Measurements from ENCODE around the gene NGF. TPM values are rescaled to one million over a fixed set of nuclear protein-coding genes. Genes with fewer than 3 reads are reported as not detected.
"Not testable (repeated sequence)": the region's sequence is repeated elsewhere in the genome, so short reads cannot be mapped to it uniquely, and the experiment has no call there.

Gene NGF
- total RNA-seq, 5 donors from 2014 or later (not counting 1 experiment from before 2014, with no cell fraction given), result not detected

DNA sequence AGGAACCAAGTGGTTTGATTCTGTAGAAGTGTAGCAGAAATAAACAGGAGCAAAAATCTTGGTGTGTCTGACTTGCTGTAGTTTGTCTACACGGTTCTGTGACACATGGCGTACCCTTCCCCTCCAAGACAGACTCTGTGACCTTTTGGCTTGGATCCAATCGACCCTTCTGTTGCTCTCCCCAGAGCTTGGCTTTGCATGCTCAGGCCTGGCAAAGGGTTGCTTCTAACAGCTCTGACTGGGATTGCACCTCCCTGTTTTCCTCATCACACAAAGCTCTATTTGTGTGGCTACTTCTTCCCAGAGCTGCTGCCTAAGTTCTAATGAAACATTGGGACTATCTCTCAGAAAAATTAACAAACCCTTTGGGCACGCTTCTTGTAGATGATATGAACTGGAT, 24.0 kb downstream of the NGF start:
- 50% methylated on average over 1 of the region's 4 CpGs for WGBS (ENCODE audit: insufficient coverage)
- H3K9me3 Mint-ChIP-seq, result peaks cover 0 to 2% (median 0%) of the 10 kb centered on the region in 3 donors
- Histone ChIP-seq H3K4me1 (ENCODE audit: control insufficient read depth in 1 of 2, extremely low read depth in 1 of 2, insufficient read depth in 2 of 2, low read length in 2 of 2) (no peaks in the 10 kb centered on the region), H3K27me3 (replicated peaks in 1 of 2; ENCODE audit: control insufficient read depth in 2 of 2, extremely low read depth in 1 of 2, insufficient read depth in 2 of 2, low read length in 1 of 2) (peaks cover 0 to 6% of the 10 kb centered on the region in 2 experiments), H3K27ac (ENCODE audit: low read length) (no peak overlapping the region), H3K36me3 (ENCODE audit: control insufficient read depth in 2 of 2, extremely low read depth in 1 of 2, insufficient read depth in 1 of 2, low read length in 1 of 2) (no peaks in the 10 kb centered on the region), H3K9me3 (no peaks in the 10 kb centered on the region), H3K4me3 (ENCODE audit: control insufficient read depth in 1 of 2, extremely low read depth in 1 of 2, low read length in 1 of 2) (no peak overlapping the region)
- no peaks in the 10 kb centered on the region for H3K36me3 Mint-ChIP-seq
- CTCF ChIA-PET, result no interaction called here
- peaks cover 4 to 27% of the 10 kb centered on the region in 2 donors for H3K27me3 Mint-ChIP-seq
- H3K4me3 Mint-ChIP-seq, result no peak overlapping the region
- DNase-seq, result no peak
- POLR2A ChIA-PET, result no interaction called here
- no peaks in the 10 kb centered on the region for H3K4me1 Mint-ChIP-seq
- no peak for ATAC-seq (replicated peaks in 1 of 4)
- no peak overlapping the region for H3K27ac Mint-ChIP-seq

DNA sequence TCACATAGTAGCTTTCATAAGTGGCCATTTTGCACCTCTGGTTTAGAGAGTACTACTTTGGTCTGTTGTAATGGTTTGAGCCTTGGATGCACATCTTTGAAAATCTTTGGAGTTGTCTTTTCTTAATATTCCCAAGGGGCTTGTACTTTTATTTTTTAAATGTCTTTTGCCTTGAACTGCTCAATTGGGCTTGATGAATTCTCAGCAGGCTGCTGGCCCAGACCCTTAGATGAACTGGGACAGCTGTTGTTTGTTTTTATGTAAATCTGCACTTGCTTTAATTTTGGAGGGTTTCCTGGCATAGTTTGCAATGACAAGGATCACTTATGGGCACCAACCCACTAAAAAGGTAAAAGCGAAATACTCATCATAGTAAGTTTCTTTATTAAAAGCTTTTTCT, 24.9 kb downstream of the NGF start:
- POLR2A ChIA-PET, result no interaction called here
- Mint-ChIP-seq H3K27me3 (peaks cover 2 to 19% of the 10 kb centered on the region in 2 donors), H3K27ac (no peak overlapping the region), H3K36me3 (no peaks in the 10 kb centered on the region), H3K4me1 (no peaks in the 10 kb centered on the region), H3K4me3 (no peak overlapping the region), H3K9me3 (peaks cover 0 to 2% (median 0%) of the 10 kb centered on the region in 3 donors)
- Histone ChIP-seq H3K4me1 (ENCODE audit: control insufficient read depth in 1 of 2, extremely low read depth in 1 of 2, insufficient read depth in 2 of 2, low read length in 2 of 2) (no peaks in the 10 kb centered on the region), H3K4me3 (ENCODE audit: control insufficient read depth in 1 of 2, extremely low read depth in 1 of 2, low read length in 1 of 2) (no peak overlapping the region), H3K36me3 (ENCODE audit: control insufficient read depth in 2 of 2, extremely low read depth in 1 of 2, insufficient read depth in 1 of 2, low read length in 1 of 2) (no peaks in the 10 kb centered on the region), H3K27me3 (replicated peaks in 1 of 2; ENCODE audit: control insufficient read depth in 2 of 2, extremely low read depth in 1 of 2, insufficient read depth in 2 of 2, low read length in 1 of 2) (peaks cover 0 to 5% of the 10 kb centered on the region in 2 experiments), H3K27ac (ENCODE audit: low read length) (no peak overlapping the region), H3K9me3 (no peaks in the 10 kb centered on the region)
- no peak for ATAC-seq (replicated peaks in 1 of 4)
- WGBS (ENCODE audit: insufficient coverage), result no CpG with 5 or more reads among the region's 1 CpG
- CTCF ChIA-PET, result interaction anchor here in 1 of 2 donors (0.6 kb wide), 1 partner anchor 23 kb away, joined by 12 read pairs; no protein-coding TSS in a partner anchor
- no peak for DNase-seq

DNA sequence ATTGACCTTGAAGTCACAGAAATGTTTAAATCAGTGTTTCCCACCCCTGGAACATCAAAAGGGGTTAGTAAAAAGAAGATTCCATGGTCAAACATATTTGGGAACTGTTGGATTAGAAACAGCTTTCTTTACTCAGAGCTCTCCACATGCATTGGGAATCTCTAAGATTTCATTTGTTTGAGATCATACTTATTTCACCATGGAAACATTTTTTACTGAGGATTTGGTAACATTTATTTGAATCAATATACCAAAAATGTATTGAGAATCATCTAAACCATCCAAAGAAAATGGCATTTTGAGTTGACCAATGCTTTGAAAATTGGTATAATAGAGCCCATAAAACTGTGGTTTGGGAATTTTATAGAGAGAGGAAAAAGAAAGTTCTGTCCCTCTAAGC, 25.3 kb downstream of the NGF start:
- Mint-ChIP-seq H3K4me3 (no peak overlapping the region), H3K27me3 (peaks cover 2 to 16% of the 10 kb centered on the region in 2 donors), H3K36me3 (no peaks in the 10 kb centered on the region), H3K4me1 (no peaks in the 10 kb centered on the region), H3K9me3 (peaks cover 0 to 2% (median 0%) of the 10 kb centered on the region in 3 donors), H3K27ac (no peak overlapping the region)
- H3K27me3 ChIP-seq (replicated peaks in 1 of 2; ENCODE audit: control insufficient read depth in 2 of 2, extremely low read depth in 1 of 2, insufficient read depth in 2 of 2, low read length in 1 of 2), result peaks cover 0 to 4% of the 10 kb centered on the region in 2 experiments
- no peak overlapping the region for H3K27ac ChIP-seq (ENCODE audit: low read length)
- CTCF ChIA-PET, result no interaction called here
- ATAC-seq (replicated peaks in 1 of 4) (no peak), DNase-seq (no peak)
- no peak overlapping the region for H3K4me3 ChIP-seq (ENCODE audit: control insufficient read depth in 1 of 2, extremely low read depth in 1 of 2, low read length in 1 of 2)
- no peaks in the 10 kb centered on the region for H3K9me3 ChIP-seq
- no peaks in the 10 kb centered on the region for H3K36me3 ChIP-seq (ENCODE audit: control insufficient read depth in 2 of 2, extremely low read depth in 1 of 2, insufficient read depth in 1 of 2, low read length in 1 of 2)
- POLR2A ChIA-PET, result no interaction called here
- H3K4me1 ChIP-seq (ENCODE audit: control insufficient read depth in 1 of 2, extremely low read depth in 1 of 2, insufficient read depth in 2 of 2, low read length in 2 of 2), result no peaks in the 10 kb centered on the region

DNA sequence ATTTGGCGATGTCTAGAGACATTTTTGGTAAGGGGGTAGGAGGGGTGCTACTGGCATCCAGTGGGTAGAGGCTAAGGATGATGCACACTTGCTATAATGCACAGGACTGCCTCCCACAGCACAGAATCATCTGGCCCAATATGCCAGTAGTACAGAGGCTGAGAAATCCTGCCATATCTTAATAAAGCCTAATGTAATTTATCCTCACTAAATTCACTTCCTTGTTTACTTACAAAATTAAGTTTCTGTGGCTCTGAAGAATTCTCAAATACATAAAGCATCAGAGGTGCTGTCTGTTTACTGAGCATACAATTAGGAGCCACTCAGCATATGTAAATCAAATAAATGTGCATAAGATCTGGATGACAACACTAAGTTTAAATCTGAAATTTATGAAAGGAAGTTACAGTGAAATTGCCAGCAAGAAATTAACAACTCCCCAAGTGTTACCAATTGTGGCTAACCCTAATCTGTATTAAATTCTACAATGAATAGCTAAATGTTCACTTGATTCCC, 26.5 kb downstream of the NGF start:
- no CpG with 5 or more reads among the region's 1 CpG for WGBS (ENCODE audit: insufficient coverage)
- no peak overlapping the region for H3K4me3 Mint-ChIP-seq
- peaks cover 0 to 2% (median 0%) of the 10 kb centered on the region in 3 donors for H3K9me3 Mint-ChIP-seq
- Histone ChIP-seq H3K36me3 (ENCODE audit: control insufficient read depth in 2 of 2, extremely low read depth in 1 of 2, insufficient read depth in 1 of 2, low read length in 1 of 2) (no peaks in the 10 kb centered on the region), H3K4me1 (ENCODE audit: control insufficient read depth in 1 of 2, extremely low read depth in 1 of 2, insufficient read depth in 2 of 2, low read length in 2 of 2) (no peaks in the 10 kb centered on the region), H3K4me3 (ENCODE audit: control insufficient read depth in 1 of 2, extremely low read depth in 1 of 2, low read length in 1 of 2) (no peak overlapping the region), H3K27ac (ENCODE audit: low read length) (no peak overlapping the region), H3K27me3 (replicated peaks in 1 of 2; ENCODE audit: control insufficient read depth in 2 of 2, extremely low read depth in 1 of 2, insufficient read depth in 2 of 2, low read length in 1 of 2) (peaks cover 0 to 4% of the 10 kb centered on the region in 2 experiments), H3K9me3 (no peaks in the 10 kb centered on the region)
- ATAC-seq (replicated peaks in 1 of 4) (no peak), DNase-seq (no peak)
- ChIA-PET POLR2A (no interaction called here), CTCF (no interaction called here)
- H3K36me3 Mint-ChIP-seq, result no peaks in the 10 kb centered on the region
- no peak overlapping the region for H3K27ac Mint-ChIP-seq
- H3K4me1 Mint-ChIP-seq, result no peaks in the 10 kb centered on the region
- H3K27me3 Mint-ChIP-seq, result peaks cover 7 to 20% of the 10 kb centered on the region in 2 donors

DNA sequence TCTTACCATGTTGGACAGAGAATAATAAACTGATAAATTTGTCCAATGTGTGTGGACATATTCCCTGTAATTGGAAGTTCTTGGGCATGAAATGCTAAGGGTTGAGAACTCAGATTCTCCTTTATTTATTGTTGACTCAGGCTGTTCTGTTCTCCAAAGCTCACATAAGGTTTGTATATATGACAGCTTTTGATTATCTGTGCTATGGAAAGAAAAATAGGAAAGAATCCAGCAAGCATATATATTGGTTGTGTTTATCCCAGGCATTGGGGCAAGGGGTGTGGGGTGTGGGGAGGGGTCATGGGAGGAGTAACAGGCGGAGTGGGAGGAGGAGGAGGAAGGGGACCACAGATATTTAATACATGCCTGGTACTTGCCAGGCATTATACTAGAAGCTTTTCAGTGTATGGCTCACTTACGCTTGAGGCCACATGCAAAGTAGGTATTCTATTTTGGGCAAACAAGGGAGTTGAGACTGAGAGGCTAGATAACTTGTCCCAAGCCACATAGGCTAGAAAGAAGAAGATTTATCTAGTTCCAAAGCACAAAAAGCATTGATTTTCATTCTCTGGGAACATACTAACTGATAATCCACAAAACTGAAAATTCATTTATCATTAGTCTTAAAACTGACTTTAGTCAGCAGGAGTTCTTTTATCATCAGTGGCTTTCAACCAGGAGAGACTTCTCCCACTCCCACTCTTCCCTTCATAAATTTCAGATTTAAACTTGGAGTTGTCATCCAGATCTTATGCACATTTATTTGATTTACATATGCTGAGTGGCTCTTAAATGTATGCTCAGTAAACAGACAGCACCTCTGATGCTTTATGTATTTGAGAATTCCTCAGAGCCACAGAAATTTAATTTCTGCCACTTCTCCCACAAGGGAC, 27.2 kb downstream of the NGF start:
- Histone ChIP-seq H3K4me1 (ENCODE audit: control insufficient read depth in 1 of 2, extremely low read depth in 1 of 2, insufficient read depth in 2 of 2, low read length in 2 of 2) (no peaks in the 10 kb centered on the region), H3K4me3 (ENCODE audit: control insufficient read depth in 1 of 2, extremely low read depth in 1 of 2, low read length in 1 of 2) (no peak overlapping the region), H3K9me3 (no peaks in the 10 kb centered on the region), H3K27me3 (replicated peaks in 1 of 2; ENCODE audit: control insufficient read depth in 2 of 2, extremely low read depth in 1 of 2, insufficient read depth in 2 of 2, low read length in 1 of 2) (peaks cover 0 to 4% of the 10 kb centered on the region in 2 experiments), H3K36me3 (ENCODE audit: control insufficient read depth in 2 of 2, extremely low read depth in 1 of 2, insufficient read depth in 1 of 2, low read length in 1 of 2) (no peaks in the 10 kb centered on the region), H3K27ac (ENCODE audit: low read length) (no peak overlapping the region)
- Mint-ChIP-seq H3K4me1 (no peaks in the 10 kb centered on the region), H3K27me3 (peaks cover 7 to 20% of the 10 kb centered on the region in 2 donors), H3K27ac (no peak overlapping the region), H3K4me3 (no peak overlapping the region), H3K36me3 (no peaks in the 10 kb centered on the region), H3K9me3 (peaks cover 0 to 2% (median 0%) of the 10 kb centered on the region in 3 donors)
- DNase-seq (no peak), ATAC-seq (replicated peaks in 1 of 4) (no peak)
- WGBS (ENCODE audit: insufficient coverage), result 92% methylated on average over 2 of the region's 2 CpGs
- ChIA-PET POLR2A (no interaction called here), CTCF (no interaction called here)

DNA sequence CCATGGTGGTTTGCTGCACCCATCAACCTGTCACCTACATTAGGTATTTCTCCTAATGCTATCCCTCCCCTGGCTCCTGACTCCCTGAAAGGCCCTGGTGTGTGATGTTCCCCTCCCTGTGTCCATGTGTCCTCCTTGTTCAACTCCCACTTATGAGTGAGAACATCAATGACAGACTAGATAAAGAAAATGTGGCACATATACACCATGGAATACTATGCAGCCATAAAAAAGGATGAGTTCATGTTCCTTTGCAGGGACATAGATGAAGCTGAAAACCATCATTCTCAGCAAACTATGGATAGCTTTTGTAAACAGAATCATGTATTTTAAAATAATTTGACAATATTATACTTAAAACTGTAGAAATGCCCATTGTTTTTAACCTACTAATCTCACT, 28.5 kb downstream of the NGF start:
- H3K27ac Mint-ChIP-seq; H3K36me3 ChIP-seq (ENCODE audit: control insufficient read depth in 2 of 2, extremely low read depth in 1 of 2, insufficient read depth in 1 of 2, low read length in 1 of 2); H3K4me1 Mint-ChIP-seq; CTCF ChIA-PET; H3K36me3 Mint-ChIP-seq; H3K27me3 ChIP-seq (replicated peaks in 1 of 2; ENCODE audit: control insufficient read depth in 2 of 2, extremely low read depth in 1 of 2, insufficient read depth in 2 of 2, low read length in 1 of 2); H3K4me1 ChIP-seq (ENCODE audit: control insufficient read depth in 1 of 2, extremely low read depth in 1 of 2, insufficient read depth in 2 of 2, low read length in 2 of 2); POLR2A ChIA-PET; H3K27ac ChIP-seq (ENCODE audit: low read length); H3K4me3 ChIP-seq (ENCODE audit: control insufficient read depth in 1 of 2, extremely low read depth in 1 of 2, low read length in 1 of 2); H3K9me3 ChIP-seq; ATAC-seq (replicated peaks in 1 of 4); H3K4me3 Mint-ChIP-seq; H3K9me3 Mint-ChIP-seq; DNase-seq: not testable (repeated sequence)
- peaks cover 7 to 12% of the 10 kb centered on the region in 2 donors for H3K27me3 Mint-ChIP-seq
